Measurements from ENCODE around the gene SMYD3. TPM values are rescaled to one million over a fixed set of nuclear protein-coding genes. Genes with fewer than 3 reads are reported as not detected.

The SMYD3 gene
- total RNA-seq, 1 donor from 2014 or later = 28.3 TPM

- no peak for DNase-seq
Observed at GRCh38 chr1:246271516-246271915, 235.6 kb downstream of the SMYD3 start.

GRCh38 chr1:246270236-246270635 is 236.8 kb downstream of the SMYD3 start:
- DNase-seq = no peak

GRCh38 chr1:246269466-246269865 is 237.6 kb downstream of the SMYD3 start:
- no peak for DNase-seq

GRCh38 chr1:246267896-246268295 is 239.2 kb downstream of the SMYD3 start:
- no peak for DNase-seq

- DNase-seq = no peak
Observed at GRCh38 chr1:246267426-246267825, 239.7 kb downstream of the SMYD3 start.

DNA sequence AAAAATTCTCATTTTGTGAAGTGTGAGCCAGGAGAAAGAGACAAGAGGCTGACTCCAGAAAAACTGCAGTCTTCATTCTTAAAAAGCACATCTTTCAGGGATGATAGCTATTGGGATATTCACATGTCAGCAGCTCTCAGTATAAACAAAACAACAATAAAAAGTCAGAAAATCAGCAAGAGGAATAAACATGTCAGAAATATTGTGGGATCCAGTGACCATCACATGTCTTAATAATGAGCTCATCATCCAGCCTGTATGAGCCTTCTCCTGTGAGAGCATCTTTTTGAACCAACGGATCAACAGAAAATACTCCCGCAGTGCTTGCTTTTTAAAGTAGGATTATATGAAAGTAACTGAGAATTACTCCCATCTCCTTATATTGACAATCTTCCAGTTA is 241.6 kb downstream of the SMYD3 start:
- peak; percentile 36 for DNase-seq

- no peak for DNase-seq
Observed at GRCh38 chr1:246262281-246262680, 244.8 kb downstream of the SMYD3 start.

DNA sequence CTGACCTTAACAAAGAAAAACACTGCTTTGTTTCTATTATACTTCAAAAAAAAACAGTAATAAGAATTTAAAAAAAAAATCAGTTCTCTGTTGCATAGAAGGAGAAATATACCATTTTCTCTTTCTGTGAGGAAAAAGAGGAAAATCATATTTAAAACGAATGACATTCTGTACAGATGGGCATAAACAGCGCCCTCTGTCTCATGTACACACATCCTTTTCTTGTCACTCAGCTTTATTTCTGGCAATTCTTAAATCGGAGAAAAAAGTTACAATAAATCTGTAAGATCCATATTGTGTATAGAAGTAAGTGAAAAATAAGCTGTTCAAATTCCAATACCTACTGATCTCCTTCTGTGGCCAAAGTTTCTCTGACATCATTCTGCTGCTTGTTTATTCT is 245.4 kb downstream of the SMYD3 start:
- DNase-seq = no peak

DNA sequence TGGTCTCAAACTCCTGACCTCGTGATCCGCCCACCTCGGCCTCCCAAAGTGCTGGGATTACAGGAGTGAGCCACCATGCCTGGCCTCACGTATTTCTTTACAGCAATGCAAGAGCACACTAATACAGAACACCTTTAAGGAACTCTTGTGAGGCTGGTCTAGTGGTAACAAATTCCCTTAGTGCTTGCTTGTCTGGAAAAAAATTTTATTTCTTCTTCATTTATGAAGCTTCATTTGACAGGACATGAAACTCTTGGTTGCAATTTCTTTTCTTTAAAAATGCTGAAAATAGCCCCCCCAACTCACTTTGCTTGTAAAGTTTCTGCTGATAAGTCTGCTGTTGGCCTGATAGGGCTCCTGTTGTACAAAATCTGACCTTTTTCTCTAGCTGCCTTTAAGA is 248.8 kb downstream of the SMYD3 start:
- no peak for DNase-seq

GRCh38 chr1:246255773-246256172 is 251.3 kb downstream of the SMYD3 start:
- no peak for DNase-seq

- DNase-seq = no peak
Observed at GRCh38 chr1:246254854-246255253, 252.2 kb downstream of the SMYD3 start.

- no peak for DNase-seq
Observed at GRCh38 chr1:246246430-246246829, 260.6 kb downstream of the SMYD3 start.

- no peak for DNase-seq
Observed at GRCh38 chr1:246245541-246245940, 261.5 kb downstream of the SMYD3 start.

- DNase-seq = no peak
Observed at GRCh38 chr1:246232126-246232525, 275.0 kb downstream of the SMYD3 start.

GRCh38 chr1:246226041-246226440 is 281.0 kb downstream of the SMYD3 start:
- no peak for DNase-seq

DNA sequence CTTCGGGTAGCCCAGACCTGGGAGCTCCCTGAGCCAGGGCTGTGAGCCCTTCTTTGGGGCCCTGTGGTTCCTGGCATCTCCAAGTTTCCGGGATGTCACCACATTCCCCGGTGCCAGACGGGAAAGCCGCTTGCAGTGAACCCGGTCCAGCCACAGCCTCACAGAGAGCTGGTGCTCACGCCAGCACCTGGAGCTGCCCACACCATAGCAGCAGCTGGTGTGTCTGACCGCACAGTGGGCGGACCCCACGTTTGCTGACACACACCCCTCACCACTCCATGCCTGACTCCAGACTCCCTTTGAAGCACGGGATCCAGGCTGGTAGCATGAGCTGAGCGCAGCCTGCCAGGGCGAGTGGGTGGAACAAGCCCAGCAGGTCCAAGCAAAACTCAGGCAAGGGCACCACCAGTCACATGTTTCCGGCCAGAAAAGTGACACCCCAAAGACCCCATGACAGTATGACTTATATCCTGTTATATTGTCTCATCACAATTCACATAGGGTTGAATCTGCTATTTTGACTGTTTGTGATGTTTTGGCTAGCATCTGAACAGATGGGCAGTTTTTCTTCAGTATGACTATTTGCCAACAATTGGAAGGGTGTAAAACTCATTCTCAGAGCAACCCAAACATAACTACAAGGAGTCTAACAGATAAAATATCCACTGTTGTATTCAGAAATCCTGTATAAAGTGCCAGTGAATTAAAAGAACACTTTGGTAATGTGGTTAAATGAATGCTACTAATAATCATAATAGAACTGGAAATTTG is 285.4 kb downstream of the SMYD3 start:
- DNase-seq = no peak

DNA sequence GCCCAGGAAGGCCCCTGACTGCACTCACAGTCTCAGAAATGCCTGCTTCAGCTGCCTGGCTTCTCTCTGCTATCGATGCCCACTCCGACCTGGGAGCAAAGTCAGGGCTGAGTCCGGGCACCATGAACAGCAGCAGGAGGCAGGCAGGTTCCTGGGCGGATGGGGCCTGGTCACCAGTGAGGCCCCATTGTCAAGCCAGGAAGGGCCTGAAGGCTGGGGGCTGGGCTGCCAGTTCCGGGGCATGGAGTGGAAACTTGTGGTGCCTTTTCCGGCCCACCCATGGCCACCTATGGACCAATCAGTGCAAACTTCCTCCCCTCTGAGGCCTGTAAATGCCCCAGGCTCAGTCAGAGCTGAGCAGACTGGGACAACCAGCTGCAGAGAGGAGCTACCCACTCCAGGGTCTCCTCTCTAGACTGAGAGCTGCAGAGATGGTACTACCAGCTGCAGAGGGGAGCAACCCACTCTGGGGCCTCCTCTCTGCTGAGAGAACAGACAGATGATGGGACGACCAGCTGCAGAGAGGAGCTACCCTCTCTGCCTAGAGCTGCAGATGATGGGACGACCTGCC is 286.5 kb downstream of the SMYD3 start:
- no peak for DNase-seq

DNA sequence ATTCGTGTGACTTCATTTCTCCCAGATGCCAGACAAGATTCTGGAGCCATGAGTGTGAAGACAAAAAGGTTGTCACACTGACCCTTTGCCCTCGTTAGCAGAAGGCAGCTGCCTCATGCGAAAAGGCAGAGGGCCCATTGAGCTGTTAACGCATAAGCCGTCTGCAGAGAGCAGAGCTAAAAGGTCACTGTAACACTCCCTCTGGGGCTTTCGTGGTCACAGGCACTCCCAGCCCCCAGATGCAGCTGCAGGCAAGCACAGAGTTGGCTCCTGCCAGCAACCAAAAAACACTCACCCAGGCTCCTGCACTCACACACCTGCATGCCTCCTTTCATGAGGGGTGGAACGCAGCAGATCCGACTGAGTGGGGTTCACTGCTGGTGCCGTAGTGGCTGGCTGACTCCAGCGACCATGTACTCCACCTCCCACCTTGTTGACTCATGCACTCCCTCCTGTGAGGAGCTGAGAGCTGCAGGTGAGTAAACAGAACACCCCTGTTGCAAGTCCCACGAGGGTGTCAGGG is 287.5 kb downstream of the SMYD3 start:
- no peak for DNase-seq

GRCh38 chr1:246218686-246219085 is 288.4 kb downstream of the SMYD3 start:
- DNase-seq = no peak

- no peak for DNase-seq
Observed at GRCh38 chr1:246216906-246217305, 290.2 kb downstream of the SMYD3 start.

DNA sequence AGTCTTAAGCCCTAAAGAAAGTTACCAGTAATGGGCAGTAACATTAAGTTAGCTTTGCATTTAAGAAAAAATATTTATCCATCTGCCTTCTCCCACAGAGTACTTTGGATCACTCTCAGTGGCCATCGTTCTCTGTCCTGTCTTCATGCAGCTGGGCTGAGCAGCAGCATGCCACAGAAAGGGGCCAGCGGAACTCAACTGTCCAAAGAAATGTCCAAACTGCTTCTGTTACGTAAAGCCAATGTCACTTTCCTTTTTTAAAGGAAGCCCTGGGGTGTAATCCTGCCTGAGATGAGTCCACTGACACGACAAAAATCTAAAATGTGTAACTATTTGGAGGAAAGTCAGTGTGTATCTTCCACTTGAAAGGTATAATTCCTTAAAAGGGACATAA is 291.6 kb downstream of the SMYD3 start:
- DNase-seq = no peak

GRCh38 chr1:246214708-246215509 is 292.2 kb downstream of the SMYD3 start:
- no peak for DNase-seq

- DNase-seq = no peak
Observed at GRCh38 chr1:246213947-246214346, 293.1 kb downstream of the SMYD3 start.
